Prostate gland (tissue), 2 donors: ENCODE results near the gene STK4.

Source experiments
- POLR2A ChIP-seq: fragments of 450-650 bp; IDR thresholded peaks from one replicate; pipeline ENCODE4 v1.6.1; 2016; ENCODE audit warnings: antibody characterized with exemption, mild to moderate bottlenecking
- POLR2AphosphoS5 ChIP-seq: sonication (generic); formaldehyde crosslinking; IDR thresholded peaks from one replicate; pipeline ENCODE4 v1.6.1; 2017; ENCODE audit warnings: antibody characterized with exemption
- TF ChIP-seq, protein P1 (sequence below), 4 experiments: fragments of 200-600 bp in 2 of 4; fragments of 450-650 bp in 2 of 4; sonication (generic) in 2 of 4; IDR thresholded peaks; 1 replicate in 3 of 4; 2 replicates in 1 of 4; pipeline ENCODE4 v1.5.1; 2016 to 2019; ENCODE audit warnings: antibody characterized with exemption in 4 of 4, mild to moderate bottlenecking in 2 of 4, moderate library complexity in 2 of 4

DNA sequence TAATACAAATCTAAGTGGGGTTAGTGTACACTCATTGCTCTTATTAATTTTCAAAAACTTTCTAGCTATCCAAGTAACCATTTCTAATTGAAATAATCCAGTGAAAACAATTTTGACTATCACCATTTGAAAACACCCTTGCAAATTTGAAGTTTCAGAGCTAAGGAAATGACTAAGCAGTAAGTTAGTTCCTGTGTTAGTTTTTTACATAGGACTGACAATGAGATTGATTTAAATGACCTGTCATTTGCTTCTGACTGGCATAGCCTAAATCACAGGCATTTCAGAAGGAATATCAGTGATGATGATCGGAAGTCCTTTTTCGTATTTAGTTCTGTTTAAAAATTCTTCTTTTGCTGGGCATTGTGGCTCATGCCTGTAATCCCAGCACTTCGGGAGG is 27.0 kb downstream of the STK4 start:
- TF ChIP-seq POLR2AphosphoS5 = no peak
- TF ChIP-seq, protein P1, sequence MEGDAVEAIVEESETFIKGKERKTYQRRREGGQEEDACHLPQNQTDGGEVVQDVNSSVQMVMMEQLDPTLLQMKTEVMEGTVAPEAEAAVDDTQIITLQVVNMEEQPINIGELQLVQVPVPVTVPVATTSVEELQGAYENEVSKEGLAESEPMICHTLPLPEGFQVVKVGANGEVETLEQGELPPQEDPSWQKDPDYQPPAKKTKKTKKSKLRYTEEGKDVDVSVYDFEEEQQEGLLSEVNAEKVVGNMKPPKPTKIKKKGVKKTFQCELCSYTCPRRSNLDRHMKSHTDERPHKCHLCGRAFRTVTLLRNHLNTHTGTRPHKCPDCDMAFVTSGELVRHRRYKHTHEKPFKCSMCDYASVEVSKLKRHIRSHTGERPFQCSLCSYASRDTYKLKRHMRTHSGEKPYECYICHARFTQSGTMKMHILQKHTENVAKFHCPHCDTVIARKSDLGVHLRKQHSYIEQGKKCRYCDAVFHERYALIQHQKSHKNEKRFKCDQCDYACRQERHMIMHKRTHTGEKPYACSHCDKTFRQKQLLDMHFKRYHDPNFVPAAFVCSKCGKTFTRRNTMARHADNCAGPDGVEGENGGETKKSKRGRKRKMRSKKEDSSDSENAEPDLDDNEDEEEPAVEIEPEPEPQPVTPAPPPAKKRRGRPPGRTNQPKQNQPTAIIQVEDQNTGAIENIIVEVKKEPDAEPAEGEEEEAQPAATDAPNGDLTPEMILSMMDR (IDR thresholded peaks at IDR 0.05) = no peak
- no peak for TF ChIP-seq POLR2A
